Islet of Langerhans (tissue), 1 donor: ENCODE results near the gene GRIA3.

Experiments
- FAIRE-seq: peaks from one replicate; lab custom pipeline; 2011; peaks lifted over from hg19 to GRCh38; lab: Jason Lieb, UNC

The GRIA3 gene

DNA sequence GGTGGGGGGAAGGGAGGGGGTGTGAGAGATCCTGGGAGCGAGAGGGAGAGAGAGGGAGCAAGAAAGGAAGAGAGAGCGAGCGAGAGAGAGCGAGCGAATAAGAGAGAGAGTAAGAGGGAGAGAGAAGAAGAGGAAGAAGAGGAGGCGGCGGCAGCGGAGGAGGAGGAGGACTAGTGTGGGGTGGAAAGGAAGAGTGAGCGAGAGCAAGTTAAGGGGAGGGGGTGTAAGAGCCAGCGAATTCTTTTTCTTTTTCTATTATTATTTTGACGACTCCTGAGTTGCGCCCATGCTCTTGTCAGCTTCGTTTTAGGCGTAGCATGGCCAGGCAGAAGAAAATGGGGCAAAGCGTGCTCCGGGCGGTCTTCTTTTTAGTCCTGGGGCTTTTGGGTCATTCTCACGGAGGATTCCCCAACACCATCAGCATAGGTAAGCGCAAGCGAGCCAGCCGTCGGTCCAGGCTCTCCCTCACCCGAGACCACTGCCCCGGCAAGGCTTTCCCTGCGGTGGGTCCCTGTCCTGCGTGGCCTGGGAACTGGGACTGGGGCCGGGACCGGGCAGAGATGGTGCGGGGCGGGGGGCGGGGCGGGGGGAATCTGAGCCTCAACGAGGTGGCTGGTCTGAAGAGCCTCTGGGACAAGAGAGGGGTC lies at the start of gene GRIA3:
Gene GRIA3, plus strand, starts transcription at position 60 of the 647 bp plus-strand sequence. Its CDS starts 258 bp downstream, at position 318.
- FAIRE-seq: no peak

DNA sequence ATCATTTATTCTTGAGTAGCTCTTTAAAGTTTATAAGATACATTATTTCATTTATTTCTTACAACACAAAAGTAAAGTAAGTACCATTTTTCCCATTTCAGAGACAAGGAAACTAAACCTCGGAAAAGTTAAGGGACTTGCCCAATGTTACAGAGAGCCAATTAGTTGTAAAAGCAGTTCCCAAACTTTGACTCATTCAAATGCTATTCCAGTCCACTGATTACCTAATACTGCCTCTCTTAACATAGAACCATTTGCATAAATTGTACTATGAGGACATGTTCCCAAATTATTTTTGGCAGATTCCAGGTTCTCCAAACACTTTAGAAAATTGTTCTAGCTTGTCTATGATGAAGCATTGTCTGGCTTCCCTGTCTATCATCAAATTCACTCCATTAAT lies 45.6 kb upstream of the GRIA3 start:
- no peak for FAIRE-seq

DNA sequence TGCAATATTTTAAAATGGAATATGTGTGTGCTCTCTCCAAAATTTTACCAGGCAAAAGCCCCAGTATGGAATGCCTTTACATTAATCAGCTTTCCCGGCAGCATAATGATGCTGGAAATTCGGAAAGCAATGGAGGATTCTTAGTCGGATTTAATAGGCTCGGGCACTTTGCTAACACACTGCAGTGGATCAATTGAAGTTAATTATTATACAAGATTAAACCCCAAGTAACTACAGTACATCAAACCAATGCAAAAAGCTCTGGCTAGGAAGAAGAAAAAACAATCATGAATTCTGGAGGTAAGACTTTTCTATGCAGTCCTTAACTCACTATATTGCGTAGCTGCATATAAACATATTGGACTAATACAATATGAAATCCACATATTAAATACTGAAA lies 43.6 kb upstream of the GRIA3 start:
- FAIRE-seq: peak; percentile 97

DNA sequence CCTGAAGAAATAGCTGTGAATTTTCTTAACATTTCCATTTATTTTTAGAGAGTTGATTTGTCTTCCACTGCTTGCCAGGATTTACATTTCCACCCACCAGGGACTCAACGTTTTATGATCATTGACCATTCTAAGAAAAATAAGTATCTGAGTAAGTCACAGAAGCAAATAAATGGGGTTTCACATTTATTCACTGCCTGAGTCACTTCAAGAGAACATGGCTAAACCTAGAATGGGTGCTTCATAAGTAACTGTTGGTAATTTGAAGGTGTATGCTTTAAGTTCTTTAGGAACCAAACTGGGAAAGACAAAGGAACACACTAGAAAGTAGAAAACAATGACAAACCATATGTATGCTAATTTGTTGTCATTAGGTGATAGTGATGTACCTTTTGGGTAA lies 43.2 kb upstream of the GRIA3 start:
- no peak for FAIRE-seq

DNA sequence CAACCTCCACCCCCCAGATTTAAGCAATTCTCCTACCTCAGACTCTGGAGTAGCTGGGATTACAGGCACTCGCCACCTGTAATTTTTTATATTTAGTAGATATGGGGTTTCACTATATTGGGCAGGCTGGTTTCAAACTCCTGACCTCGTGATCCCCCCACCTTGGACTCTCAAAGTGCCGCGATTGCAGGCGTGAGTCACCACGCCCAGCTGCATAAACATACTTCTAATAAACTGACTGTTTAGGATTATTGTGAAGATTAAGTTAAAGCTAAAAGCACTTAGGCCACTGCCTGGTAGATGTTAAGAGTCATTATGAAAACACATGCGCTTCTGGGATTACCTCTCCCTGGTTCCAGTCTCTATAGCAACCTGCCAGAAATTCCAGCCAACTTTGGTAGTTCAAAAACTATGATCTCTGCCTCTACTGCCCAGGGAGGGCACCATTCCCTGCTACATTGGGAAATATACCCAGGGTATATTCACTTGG lies 30.2 kb upstream of the GRIA3 start:
- peak; percentile 58 for FAIRE-seq

DNA sequence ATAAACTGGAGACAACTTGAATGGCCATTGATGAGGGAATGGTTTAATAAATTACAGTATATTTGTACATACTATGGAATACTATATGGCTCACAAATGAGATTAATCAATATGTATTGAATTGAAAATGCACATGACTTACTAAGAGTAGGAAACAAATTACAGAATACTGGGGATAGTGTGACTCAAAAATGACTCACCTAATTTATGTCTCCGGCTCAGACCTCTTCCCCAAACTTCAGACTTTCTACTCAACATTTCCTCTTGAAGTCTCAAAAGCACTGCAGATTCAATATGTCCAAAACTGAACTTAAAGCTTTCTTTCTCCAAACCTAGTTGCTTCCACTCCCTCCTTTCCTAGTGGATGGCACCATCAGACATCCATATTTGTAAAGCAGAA lies 28.8 kb upstream of the GRIA3 start:
- no peak for FAIRE-seq

DNA sequence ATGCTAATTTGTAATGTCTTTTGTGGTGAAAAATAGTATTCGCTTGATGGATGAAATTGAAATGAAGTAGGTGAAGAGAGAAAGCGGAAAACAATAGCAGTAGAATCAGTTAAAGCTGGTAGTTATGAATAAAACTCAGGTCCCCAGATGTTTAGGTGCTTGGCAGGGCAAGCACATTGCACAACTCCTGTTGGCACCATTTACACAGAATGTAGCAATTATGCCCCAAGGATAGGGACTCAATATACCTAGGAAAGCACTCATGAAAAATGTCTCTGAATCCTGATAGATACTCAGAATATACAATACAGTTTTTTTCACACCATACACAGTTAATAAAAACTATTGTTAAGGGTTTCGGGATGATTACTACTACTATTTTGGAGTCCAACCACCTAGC lies 26.5 kb upstream of the GRIA3 start:
- no peak for FAIRE-seq

DNA sequence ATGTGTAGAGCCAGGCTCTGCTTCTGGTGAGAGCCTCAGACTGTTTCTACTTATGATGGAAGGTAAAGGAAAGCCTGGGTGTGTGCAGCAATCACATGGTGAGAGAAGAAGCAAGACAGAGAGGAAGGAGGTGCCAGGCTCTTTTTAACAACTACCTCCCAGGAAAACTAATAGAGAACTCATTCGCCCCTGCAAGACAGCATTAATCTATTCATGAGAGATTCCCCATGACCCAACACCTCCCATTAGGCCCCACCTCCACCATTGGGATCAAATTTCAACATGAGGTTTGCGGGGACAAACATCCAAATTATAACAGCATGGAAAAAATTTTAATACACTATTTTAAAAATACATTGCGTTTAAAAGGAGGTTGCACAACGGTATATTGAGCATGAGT lies 24.7 kb upstream of the GRIA3 start:
- no peak for FAIRE-seq

DNA sequence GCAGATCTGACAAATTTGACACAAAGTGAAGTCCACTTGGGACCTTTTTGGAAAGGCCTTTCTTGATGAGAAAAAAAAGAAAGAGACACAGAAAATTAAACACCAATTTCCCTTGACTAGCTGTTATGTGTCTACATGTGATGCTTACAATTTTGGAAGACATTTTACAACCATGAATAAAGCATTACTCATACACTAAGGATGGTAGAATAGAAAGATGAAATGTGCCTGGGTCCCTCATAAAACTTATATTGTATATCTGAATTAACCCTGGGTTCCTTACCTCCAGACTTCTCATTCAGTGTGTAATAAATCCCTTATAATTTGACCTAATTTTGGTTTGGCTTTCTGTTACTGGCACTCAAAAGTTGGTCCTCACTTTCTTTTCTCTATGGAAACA lies 16.5 kb upstream of the GRIA3 start:
- no peak for FAIRE-seq

DNA sequence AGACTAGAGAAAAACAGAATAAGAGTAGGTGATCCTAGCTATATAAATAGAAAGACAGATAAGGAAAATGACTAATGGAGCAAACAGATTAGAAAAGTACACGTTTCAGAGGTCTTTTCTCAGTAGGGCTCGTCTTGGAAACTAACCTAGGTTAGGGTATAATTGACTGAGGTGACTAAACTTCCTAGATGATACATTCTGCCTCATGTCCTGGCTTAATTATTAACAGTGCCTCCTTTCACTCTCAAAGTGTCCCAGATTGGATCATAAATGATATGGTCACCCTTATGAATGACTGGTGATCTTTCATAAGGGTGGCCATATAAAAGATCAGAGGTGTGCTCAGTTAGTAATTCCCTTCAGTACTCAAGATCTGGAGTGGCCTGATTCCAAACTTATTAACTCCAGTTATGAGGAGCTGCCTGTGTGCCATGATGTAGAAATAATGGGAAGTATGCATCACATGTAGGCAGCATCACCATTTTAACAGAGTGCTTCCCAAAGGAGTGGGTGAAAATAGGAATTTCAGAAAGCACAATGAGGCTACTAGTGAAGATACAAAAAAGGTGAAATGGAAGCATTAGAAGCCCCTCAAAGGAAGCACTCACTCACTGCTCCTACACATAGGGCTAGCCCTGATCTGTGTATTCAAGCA lies 14.7 kb upstream of the GRIA3 start:
- FAIRE-seq: peak; percentile 93

DNA sequence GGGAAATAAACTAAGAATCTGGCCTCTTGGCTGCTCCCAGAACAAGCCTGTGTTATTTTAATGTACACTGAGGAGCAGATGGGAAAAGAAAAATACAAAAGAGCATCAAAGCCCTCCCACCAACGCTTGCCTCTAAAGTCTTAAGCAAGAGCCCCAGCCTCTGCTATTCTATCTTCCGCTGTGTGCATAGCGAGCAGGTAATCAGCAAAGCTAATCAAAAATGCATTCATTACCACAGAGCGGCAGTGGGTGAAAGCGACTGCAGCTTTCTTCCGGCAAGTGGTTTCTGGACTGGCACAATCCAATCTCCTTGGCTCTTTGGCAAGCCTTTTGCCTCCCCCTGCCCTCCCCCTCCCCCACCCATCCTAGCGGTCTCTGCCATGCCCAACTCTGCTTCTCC lies 13.5 kb upstream of the GRIA3 start:
- FAIRE-seq: peak; percentile 9

DNA sequence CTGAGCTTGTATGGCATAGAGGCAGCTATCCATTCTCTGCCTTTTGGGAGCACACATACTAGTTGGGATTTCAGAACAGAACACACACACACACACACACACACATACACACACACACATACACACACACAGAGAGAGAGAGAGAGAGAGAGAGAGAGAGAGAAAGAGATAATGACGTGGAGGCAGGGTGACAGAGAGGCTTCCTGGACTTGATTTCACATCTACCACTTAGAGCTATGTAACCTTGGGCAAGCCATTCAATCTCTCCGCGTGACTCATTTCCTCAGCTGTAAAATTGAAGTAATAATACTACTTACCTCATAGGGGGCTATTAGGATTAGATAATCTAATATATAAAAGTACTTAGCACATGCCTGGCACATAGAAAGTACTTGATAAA lies 12.3 kb upstream of the GRIA3 start:
- FAIRE-seq: peak; percentile 94

DNA sequence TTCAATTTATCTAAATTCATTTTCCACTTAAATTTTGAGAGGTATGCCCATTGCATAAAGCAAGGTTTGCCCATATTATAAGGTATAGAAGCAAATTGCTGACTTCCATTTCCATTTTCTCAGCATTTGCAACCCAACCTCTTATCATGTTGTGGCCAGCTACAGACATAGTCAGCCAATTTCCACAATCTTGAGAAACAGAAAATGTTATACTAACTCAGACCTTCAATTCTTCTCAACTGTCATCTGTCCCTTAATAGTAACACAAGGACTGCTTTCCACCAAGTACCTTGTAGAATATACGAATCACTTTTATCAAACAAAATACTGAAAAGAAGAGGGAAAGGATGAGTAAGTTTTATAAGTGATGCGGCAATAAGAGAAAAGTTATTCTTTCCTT lies 11.2 kb upstream of the GRIA3 start:
- no peak for FAIRE-seq

DNA sequence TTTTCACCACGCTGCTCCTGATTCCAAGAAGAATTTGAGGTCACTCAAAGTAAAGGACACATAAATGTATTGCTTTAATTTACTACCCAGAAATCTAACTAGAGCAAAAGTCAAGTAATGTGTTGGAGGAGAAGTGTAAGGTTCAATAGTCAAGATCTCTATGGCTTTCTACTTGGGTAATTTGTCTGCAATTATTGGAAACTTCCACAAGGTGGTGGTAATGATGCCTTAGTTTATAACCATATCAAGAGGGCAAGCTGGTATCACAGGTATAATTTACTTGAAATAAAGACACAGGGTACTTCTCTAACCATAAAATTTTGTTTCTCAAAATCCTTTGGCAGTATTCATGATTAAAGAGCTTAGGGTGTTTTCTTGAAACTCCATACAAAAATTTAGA lies 10.2 kb upstream of the GRIA3 start:
- no peak for FAIRE-seq

DNA sequence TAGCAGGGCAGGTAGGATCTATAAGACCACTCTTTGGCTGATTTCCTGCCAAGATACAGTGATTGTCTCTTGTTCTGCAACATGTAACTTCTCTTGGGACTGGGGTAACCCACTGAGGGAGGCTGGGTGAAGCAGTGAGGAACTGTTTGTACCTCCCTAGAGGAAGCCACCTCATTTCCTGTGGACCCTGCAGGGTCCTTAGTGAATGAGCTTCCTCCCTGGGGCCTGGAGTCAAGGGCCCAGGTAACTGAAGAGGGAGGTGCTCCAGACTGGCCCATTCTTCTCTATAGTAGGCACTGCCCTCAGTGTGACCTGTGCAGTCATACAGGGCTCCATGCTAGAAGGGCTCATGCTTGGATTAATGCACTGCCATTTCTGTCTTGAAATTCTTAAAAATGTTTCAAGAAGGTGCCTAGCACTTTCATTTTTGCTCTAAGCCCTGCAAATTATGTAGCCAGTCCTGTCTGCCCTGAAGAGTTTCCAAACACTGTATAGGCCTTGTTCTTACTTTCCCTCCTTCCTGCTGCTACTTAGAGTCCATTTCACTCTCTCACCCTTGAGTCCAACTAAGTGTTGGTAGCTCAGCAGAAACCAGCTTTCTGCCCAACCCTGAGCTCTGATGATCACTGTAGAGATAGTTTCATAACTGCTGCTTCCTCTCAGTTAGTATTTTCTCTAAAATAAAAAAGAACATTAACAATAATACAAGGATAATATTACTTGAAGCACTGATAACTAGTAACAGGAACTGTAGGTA lies 8.5 kb upstream of the GRIA3 start:
- no peak for FAIRE-seq

DNA sequence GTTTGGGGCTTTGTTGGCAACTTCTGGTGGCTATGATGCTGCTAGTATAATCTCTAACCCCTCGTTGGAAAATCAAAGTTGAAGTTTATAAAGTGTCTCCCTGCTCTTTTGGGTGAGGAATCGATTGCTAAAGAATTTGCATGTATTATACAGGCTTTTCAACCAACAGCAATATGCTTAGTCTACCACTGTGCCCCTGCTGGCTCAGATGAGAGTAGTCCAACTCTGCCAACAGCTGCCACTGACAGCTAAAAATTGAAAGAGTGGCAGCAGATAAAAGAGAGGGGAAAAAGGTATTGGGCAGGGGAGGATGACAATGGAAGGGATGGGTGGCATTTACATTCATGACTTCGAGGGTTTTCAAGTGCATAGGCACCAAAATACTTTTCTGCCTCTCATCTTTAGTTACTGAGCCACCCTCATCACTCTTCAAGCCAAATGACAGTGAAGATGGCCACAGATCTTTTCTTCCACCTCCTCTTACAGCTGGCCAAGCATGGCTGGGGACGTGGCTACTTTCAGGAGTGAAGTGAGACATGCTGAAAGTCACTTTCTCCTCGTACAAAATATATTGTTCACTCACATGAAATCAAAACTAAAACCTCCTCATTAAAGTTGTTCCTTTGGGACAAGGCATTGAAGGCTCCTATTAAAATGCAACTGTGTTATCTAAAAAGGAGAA lies 2.7 kb upstream of the GRIA3 start:
- FAIRE-seq: no peak

DNA sequence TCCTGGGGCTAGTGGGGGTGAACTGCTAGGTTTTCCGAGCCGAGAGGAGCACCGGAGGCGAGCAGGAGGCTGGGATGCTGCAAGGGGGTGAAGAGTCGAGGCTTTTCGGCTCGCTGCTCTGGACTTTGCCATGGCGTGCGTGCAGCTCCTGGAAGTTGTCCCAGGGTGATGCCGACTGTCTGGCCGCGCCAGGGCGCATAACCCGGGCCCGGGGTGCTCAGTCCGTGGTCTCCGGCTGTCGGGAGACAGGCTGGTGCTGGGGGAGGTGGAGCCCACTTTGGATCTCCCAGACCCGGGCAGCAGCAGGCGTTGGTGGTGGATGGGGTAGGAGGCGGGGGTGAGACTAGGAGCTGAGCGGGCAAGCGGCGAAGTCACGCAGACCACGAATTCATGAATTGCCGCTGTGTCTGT lies 793 bp downstream of the GRIA3 start:
- FAIRE-seq: no peak

DNA sequence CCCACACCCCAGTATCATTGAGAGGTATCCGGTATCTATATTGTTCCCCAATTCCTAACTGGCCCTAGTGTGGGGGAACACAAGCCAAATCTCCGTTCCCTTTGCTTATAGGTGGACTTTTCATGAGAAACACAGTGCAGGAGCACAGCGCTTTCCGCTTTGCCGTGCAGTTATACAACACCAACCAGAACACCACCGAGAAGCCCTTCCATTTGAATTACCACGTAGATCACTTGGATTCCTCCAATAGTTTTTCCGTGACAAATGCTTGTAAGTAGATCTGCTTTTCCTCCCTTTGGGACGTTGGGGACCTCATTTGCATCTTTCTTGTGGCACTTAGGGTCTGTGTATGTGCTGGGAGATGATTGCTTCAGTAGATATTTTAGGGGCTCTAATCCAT lies 1.6 kb downstream of the GRIA3 start:
- peak; percentile 96 for FAIRE-seq

DNA sequence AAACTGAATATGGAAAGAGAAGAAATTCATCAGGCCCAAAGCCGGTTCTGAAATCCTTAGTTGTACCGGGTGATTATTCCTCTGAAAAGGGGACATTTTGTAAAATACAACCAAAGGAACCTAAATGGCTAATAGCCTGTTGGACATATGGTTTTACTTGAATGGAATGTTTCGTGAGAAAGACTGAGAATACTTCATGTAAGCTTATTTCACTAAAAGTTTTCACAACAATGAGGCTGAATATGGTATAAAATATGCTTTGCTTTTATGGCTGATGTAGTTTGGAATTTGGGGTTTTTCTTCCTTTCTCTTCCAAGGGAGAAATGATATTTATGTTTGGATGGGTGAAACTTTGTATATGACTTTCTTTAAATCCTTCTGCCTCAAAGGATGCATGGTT lies 2.7 kb downstream of the GRIA3 start:
- FAIRE-seq: no peak

DNA sequence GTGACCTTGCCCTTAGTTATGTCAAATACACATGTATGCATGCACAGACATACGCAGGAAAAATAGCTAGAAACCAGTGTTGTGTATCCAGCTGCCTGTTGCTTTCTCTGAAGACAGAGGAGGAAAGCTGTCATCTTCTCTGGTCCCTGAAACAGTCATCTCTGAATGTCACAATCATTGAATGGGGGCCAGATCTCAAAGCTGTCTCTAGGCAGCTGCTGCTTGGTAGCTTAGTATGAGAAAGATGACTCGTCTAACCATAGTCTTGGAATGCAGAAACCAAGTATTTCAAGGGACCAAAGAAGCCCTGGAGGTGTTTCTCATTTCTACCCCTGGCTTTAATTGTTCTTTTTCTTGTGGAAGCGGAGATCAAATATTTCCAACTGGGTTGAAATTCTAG lies 4.0 kb downstream of the GRIA3 start:
- no peak for FAIRE-seq

DNA sequence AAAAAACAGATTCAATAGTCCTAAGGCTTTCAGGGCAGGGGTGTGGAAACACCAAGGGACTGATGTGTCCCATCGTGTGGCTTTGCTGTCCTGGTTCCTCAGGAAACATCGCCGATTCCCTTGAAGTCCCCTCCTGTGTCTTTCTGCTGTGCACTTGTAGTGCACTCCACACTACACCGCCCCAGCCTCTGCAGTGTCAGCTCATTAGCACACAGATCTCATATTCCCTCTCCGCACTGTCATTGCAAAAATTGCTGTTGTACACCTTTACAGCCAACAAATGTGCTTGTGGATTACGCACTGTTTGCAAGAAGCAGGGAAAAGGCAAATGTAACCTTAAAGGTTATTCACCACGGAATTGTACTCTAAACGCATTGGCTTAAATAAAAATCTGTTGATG lies 5.3 kb downstream of the GRIA3 start:
- peak; percentile 77 for FAIRE-seq

DNA sequence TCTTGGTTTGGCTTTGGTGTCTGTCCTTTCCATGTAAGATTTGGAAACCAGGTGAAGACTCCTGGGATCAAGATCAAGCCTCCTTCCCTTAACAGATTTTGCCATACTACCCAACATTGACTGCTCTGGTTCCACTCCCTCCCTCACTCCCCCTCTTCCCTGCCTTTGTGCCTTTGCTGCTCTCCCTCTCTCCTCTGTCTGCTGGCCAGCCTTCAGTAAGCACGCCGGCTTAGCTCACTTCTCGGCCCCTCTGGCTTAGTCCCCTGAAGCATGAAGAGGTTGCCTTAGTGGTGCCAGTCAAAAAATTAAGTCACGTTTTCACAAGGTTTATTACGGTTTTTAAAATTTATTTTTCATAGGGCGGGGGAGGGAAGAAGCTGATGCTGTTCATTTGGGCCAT lies 6.0 kb downstream of the GRIA3 start:
- FAIRE-seq: peak; percentile 72

DNA sequence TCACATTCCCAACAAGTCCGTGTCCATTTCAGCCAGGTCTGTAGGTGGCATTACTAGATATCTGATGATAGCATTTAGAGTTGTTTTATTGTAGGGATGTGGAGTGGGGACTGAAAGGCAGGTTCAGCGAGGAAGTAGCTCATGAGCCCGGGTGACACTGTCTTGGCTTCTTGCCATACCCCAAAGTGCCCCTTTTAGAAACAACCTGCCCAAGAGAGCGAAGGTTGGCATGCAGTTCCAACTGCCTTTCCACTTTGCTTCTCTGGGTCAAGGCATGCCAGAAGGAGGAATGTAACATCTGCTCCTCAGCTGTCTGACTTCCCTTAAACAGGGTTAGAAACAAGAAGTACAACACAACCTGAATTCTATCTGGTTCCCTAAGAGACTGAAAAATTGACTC lies 9.0 kb downstream of the GRIA3 start:
- no peak for FAIRE-seq
